K562 (cell line): ENCODE results near the gene DDOST. TPM values are rescaled to one million over a fixed set of nuclear protein-coding genes. Genes with fewer than 3 reads are reported as not detected.

Experiments
- BRF2 ChIP-seq: IDR thresholded peaks from 3 replicates; pipeline ENCODE4 v1.6.1; 2011; ENCODE audit warnings: borderline replicate concordance, mild to moderate bottlenecking; ENCODE audit not compliant: insufficient read length, insufficient read depth
- DPF2 ChIP-seq: fragments of 450-650 bp; IDR thresholded peaks from 2 replicates; pipeline ENCODE4 v1.6.1; 2016
- ESRRB ChIP-seq: fragments of 250-450 bp; sonication (Bioruptor Pico); IDR thresholded peaks from 2 replicates; pipeline ENCODE4 v1.5.0; 2020; ENCODE audit warnings: mild to moderate bottlenecking, moderate library complexity, borderline replicate concordance
- GABPA ChIP-seq: fragments of 200-800 bp; sonication (Bioruptor generic); conservative IDR thresholded peaks from 2 replicates; pipeline ENCODE4 v1.6.1; 2016; ENCODE audit warnings: low read depth, missing genetic modification characterization, missing compliant biosample characterization
- NFE2L1 ChIP-seq: fragments of 450-650 bp; IDR thresholded peaks from 2 replicates; pipeline ENCODE4 v1.6.1; 2016; ENCODE audit warnings: missing genetic modification characterization, low read depth, mild to moderate bottlenecking, missing compliant biosample characterization, moderate library complexity, borderline replicate concordance
- RBM22 ChIP-seq: fragments of 200-400 bp; formaldehyde crosslinking; IDR thresholded peaks from 2 replicates; pipeline ENCODE4 v1.6.1; 2018; ENCODE audit warnings: low read length, low read depth; ENCODE audit not compliant: poor library complexity, severe bottlenecking
- XRCC5 ChIP-seq: fragments of 200-400 bp; formaldehyde crosslinking; IDR thresholded peaks from 2 replicates; pipeline ENCODE4 v1.6.1; 2017; ENCODE audit warnings: low read depth, mild to moderate bottlenecking, low read length
- ZBTB2 ChIP-seq: fragments of 450-650 bp; IDR thresholded peaks from 2 replicates; pipeline ENCODE4 v1.6.1; 2016; ENCODE audit warnings: antibody characterized with exemption
- ZNF140 ChIP-seq: fragments of 250-450 bp; sonication (Bioruptor Pico); IDR thresholded peaks from 2 replicates; pipeline ENCODE4 v1.8.0; 2021; ENCODE audit warnings: moderate library complexity, mild to moderate bottlenecking, inconsistent platforms
- ZNF444 ChIP-seq: fragments of 250-450 bp; sonication (Bioruptor Pico); IDR thresholded peaks from 2 replicates; pipeline ENCODE4 v1.4.0; 2020; ENCODE audit warnings: mild to moderate bottlenecking, moderate library complexity
- ZNF561 ChIP-seq: fragments of 450-650 bp; formaldehyde crosslinking; conservative IDR thresholded peaks from 2 replicates; pipeline ENCODE4 v1.4.0; 2020; ENCODE audit warnings: mild to moderate bottlenecking, moderate library complexity
- ZZZ3 ChIP-seq: fragments of 450-650 bp; IDR thresholded peaks from 2 replicates; pipeline ENCODE4 v1.6.1; 2016; ENCODE audit warnings: antibody characterized with exemption, mild to moderate bottlenecking, moderate library complexity
- polyA plus RNA-seq, 8 experiments: library from polyadenylated mRNA; depleted of rRNA in 4 of 8; stranded (reverse) in 5 of 8; unstranded in 3 of 8; fragments of >200 nt; fragmentation: Nextera tagmentation in 2 of 8; fragmentation: Illumina TruSeq in 1 of 8; extraction: Ambion mirVana in 2 of 8; extraction: Trizol in 1 of 8; gene quantifications; 2 replicates each; pipeline versions ENCODE4 v1.2.1 to v1.2.3, GENCODE V29; 2011 to 2014; ENCODE audit warnings: inconsistent platforms in 1 of 8, missing spikeins in 1 of 8
- total RNA-seq, 7 experiments: library from RNA; depleted of rRNA in 6 of 7; stranded (reverse); fragments of >200 nt in 6 of 7; fragmentation: Illumina TruSeq in 2 of 7; extraction: Trizol in 2 of 7; gene quantifications; 2 replicates each; pipeline versions ENCODE4 v1.2.1 to v1.2.3, GENCODE V29; 2011 to 2021; ENCODE audit warnings: low replicate concordance in 1 of 7
- TF ChIP-seq, protein P1 (sequence below): sonication (generic); formaldehyde crosslinking; IDR thresholded peaks from 2 replicates; pipeline ENCODE4 v1.8.1; 2022; ENCODE audit warnings: missing genetic modification reagents
- TF ChIP-seq, protein P2 (sequence below): sonication (generic); formaldehyde crosslinking; IDR thresholded peaks from 2 replicates; pipeline ENCODE4 v1.8.1; 2023; ENCODE audit warnings: mild to moderate bottlenecking, missing genetic modification reagents, moderate library complexity
- TF ChIP-seq, protein P3 (sequence below): fragments of 250-450 bp; sonication (Bioruptor Pico); IDR thresholded peaks from 2 replicates; pipeline ENCODE4 v1.8.0; 2022; ENCODE audit warnings: moderate library complexity, mild to moderate bottlenecking, inconsistent platforms
- TF ChIP-seq, protein P4 (sequence below): fragments of 250-450 bp; sonication (Bioruptor Pico); IDR thresholded peaks from 2 replicates; pipeline ENCODE4 v1.4.0; 2020; ENCODE audit warnings: borderline replicate concordance

DDOST gene
- total and polyA plus RNA-seq, 9 of the 15 experiments (the other 6 are each of a cell fraction or from before 2014, with no cell fraction given): 173 to 306 (median 222) TPM

DNA sequence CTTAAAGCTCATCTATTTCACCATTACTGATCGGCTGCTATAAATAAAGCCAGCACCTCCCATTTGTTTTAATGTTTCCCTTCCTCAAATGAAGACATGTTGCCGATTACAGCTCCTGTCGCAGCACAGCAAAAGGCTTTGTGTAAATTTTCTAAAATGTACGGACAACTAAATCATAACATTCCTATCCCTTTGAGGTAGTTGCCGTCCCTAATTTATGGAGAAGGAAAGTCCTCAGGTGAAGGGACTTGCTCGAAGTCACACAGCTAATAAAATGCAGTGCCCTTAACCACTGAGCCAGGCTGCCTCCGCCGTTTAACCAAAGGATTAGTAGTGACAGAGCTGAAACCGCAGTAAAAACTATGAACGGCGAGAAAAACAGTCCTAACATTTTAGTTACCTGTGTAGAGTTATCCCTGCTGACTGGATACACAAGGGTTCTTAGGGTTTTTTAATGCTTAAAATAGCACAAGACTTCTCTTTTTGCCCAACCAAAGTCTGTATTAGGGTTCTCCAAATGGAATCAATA lies 27.0 kb downstream of the DDOST start (continued):
- TF ChIP-seq ZNF140 (CRISPR knock-in tag): no peak
- TF ChIP-seq ESRRB (CRISPR knock-in tag): no peak
- TF ChIP-seq GABPA (tag): 0 out of 2 replicates have a peak, but pooled peaks have one; percentile 7
- TF ChIP-seq ZNF561: no peak
- TF ChIP-seq RBM22: no peak
- no peak for TF ChIP-seq ZNF444 (CRISPR knock-in tag)
- TF ChIP-seq NFE2L1 (tag): no peak
- TF ChIP-seq, protein P1, sequence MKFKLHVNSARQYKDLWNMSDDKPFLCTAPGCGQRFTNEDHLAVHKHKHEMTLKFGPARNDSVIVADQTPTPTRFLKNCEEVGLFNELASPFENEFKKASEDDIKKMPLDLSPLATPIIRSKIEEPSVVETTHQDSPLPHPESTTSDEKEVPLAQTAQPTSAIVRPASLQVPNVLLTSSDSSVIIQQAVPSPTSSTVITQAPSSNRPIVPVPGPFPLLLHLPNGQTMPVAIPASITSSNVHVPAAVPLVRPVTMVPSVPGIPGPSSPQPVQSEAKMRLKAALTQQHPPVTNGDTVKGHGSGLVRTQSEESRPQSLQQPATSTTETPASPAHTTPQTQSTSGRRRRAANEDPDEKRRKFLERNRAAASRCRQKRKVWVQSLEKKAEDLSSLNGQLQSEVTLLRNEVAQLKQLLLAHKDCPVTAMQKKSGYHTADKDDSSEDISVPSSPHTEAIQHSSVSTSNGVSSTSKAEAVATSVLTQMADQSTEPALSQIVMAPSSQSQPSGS (CRISPR knock-in tag): no peak
- TF ChIP-seq ZZZ3: no peak
- TF ChIP-seq, protein P2, sequence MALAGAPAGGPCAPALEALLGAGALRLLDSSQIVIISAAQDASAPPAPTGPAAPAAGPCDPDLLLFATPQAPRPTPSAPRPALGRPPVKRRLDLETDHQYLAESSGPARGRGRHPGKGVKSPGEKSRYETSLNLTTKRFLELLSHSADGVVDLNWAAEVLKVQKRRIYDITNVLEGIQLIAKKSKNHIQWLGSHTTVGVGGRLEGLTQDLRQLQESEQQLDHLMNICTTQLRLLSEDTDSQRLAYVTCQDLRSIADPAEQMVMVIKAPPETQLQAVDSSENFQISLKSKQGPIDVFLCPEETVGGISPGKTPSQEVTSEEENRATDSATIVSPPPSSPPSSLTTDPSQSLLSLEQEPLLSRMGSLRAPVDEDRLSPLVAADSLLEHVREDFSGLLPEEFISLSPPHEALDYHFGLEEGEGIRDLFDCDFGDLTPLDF: no peak
- TF ChIP-seq DPF2: peak; percentile 28; the same call in 1 of the 2 replicates
- TF ChIP-seq BRF2: no peak
- TF ChIP-seq XRCC5: no peak
- TF ChIP-seq ZBTB2: no peak
- TF ChIP-seq, protein P3, sequence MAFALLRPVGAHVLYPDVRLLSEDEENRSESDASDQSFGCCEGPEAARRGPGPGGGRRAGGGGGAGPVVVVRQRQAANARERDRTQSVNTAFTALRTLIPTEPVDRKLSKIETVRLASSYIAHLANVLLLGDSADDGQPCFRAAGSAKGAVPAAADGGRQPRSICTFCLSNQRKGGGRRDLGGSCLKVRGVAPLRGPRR (CRISPR knock-in tag): no peak
- TF ChIP-seq, protein P4, sequence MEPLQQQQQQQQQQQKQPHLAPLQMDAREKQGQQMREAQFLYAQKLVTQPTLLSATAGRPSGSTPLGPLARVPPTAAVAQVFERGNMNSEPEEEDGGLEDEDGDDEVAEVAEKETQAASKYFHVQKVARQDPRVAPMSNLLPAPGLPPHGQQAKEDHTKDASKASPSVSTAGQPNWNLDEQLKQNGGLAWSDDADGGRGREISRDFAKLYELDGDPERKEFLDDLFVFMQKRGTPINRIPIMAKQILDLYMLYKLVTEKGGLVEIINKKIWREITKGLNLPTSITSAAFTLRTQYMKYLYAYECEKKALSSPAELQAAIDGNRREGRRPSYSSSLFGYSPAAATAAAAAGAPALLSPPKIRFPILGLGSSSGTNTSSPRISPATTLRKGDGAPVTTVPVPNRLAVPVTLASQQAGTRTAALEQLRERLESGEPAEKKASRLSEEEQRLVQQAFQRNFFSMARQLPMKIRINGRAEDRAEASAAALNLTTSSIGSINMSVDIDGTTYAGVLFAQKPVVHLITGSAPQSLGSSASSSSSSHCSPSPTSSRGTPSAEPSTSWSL: no peak
- TF ChIP-seq, all 486 proteins: peak for 13
